ENCODE data around the gene MARK4.

DNA sequence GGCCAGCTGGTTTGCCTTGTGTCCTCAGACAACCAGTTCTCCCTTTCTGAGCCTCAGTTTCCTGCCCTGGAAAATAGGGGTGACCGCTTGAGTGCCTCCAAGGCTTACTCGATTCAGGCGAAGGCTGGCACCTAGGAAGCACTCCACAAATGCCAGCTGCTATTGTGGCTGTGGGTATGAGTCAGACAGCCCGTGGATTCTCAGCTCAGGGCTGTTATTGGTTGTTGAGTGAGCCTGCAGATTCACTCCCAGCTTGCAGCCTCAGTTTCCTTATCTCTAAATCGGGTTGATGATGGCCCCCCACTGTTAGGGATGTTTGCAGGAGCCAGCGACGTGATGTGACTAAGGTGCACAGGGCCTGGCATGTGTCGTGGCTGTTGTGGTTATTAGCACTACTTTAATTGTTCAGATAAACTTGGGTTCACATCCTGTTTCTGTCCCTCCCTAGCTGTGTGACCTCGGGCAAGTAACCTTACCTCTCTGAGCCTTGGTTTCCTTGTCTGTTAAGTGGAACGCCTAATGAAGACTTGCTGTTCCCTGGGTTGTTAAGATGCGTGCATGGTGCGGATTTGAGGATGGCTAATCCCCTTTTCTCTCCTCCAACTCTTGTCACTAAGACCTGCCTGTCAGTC, 2.4 kb downstream of the MARK4 start:
- no peak for TF ChIP-seq SNAI2 (CRISPR knock-in tag; IDR thresholded peaks at IDR 0.05)
- no peak for TF ChIP-seq ZNF565 (CRISPR knock-in tag; conservative IDR thresholded peaks at IDR 0.05; ENCODE audit: low read depth)
- TF ChIP-seq, protein P1, sequence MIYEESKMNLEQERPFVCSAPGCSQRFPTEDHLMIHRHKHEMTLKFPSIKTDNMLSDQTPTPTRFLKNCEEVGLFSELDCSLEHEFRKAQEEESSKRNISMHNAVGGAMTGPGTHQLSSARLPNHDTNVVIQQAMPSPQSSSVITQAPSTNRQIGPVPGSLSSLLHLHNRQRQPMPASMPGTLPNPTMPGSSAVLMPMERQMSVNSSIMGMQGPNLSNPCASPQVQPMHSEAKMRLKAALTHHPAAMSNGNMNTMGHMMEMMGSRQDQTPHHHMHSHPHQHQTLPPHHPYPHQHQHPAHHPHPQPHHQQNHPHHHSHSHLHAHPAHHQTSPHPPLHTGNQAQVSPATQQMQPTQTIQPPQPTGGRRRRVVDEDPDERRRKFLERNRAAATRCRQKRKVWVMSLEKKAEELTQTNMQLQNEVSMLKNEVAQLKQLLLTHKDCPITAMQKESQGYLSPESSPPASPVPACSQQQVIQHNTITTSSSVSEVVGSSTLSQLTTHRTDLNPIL (CRISPR knock-in tag; IDR thresholded peaks at IDR 0.05; ENCODE audit: low read depth), result no peak
- no peak for TF ChIP-seq TCF4 (CRISPR knock-in tag; IDR thresholded peaks at IDR 0.05; ENCODE audit: borderline replicate concordance)
- no peak for TF ChIP-seq RARB (CRISPR knock-in tag; IDR thresholded peaks at IDR 0.05)
